ENCODE results near the gene TMEM95.

TMEM95 gene

DNA sequence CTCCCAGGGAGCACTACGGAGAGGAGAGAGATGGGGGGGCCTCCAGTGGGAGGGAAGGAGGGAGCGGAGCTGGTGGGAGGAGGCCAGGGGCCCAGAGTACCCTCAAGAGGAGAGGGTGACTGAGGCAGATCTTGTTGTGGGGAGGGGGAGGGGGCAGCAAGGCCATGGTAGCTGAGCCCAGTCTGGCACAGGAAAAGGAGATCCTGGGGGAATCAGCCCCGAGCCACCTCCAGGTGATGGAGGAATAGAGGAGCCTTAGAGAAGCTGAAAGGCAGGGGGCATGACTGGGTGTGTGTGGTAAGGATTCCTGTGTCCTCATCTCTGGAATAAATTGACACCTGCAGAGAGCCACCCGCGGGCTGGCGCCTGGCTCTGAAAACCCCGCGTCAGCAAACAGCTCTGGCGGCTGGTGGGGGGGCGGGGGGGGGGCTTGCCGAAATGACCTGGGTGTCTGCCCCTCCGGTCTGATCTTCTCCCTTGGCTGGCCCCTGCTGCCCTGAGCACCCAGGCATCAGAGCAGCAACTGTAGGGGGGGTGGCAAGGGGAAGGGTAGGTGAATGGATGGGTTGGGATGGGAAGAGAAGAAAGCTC lies 51.4 kb downstream of the TMEM95 start:
- DNase-seq: no peak

Data from cerebellar nuclear complex (tissue), 1 donor.